ENCODE results near the gene MAGEC3.

Gene MAGEC3, protein sequence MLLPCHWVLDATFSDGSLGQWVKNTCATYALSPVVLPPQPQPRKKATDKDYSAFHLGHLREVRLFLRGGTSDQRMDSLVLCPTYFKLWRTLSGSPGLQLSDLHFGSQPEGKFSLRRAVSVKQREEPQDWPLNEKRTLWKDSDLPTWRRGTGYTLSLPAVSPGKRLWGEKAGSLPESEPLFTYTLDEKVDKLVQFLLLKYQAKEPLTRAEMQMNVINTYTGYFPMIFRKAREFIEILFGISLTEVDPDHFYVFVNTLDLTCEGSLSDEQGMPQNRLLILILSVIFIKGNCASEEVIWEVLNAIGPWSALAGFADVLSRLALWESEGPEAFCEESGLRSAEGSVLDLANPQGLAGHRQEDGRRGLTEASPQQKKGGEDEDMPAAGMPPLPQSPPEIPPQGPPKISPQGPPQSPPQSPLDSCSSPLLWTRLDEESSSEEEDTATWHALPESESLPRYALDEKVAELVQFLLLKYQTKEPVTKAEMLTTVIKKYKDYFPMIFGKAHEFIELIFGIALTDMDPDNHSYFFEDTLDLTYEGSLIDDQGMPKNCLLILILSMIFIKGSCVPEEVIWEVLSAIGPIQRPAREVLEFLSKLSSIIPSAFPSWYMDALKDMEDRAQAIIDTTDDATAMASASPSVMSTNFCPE

DNA sequence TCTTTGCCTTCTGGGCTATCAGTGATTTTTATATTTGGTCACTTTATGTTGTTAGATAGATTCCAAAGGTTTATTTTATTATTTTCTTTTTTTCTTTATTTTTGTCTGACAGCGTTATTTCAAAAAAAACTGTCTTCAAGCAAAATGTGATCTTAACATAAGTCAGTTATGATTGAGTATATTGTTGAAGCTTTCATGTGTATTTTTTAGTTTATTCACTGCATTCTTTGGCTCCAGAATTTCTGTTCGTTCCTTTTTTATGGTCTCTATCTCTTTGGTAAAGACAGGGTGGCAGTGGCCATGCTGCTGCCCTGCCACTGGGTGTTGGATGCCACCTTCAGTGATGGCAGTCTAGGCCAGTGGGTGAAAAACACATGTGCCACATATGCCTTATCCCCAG, at the start of gene MAGEC3:
MAGEC3 (plus strand) TSS at position 301 of the 400 bp plus-strand sequence; CDS start at position 301, 0 bp downstream.
- no peak within 1 kb of the TSS for H3K4me3 ChIP-seq (ENCODE audit: low read depth, low read length)
- TF ChIP-seq CTCF (IDR thresholded peaks at IDR 0.05; ENCODE audit: low read depth, low read length): no peak

GRCh38 chrX:141791856-141792255, 46.3 kb upstream of the MAGEC3 start:
- no peak overlapping the region for H3K4me3 ChIP-seq (ENCODE audit: low read depth, low read length)
- TF ChIP-seq CTCF (IDR thresholded peaks at IDR 0.05; ENCODE audit: low read depth, low read length): no peak

DNA sequence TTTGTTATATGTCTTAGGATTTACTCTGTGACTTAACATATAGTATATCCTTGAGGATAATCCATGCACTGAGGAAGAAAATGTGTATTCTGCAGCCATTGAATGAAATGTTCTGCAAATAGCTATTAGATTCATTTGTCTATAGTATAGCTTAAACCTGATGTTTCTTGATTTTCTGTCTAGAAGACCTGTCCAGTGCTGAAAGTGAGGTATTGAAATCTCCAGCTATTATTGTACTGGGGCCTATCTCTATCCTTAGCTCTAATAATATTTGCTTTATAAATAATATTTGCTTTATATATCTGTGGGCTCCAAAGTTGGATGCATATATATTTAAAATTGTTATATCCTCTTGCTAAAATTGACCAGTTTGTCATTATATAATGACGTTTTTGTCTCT, 26.7 kb upstream of the MAGEC3 start:
- no peak for TF ChIP-seq CTCF (IDR thresholded peaks at IDR 0.05; ENCODE audit: low read depth, low read length)
- H3K4me3 ChIP-seq (ENCODE audit: low read depth, low read length): no peak overlapping the region

- H3K4me3 ChIP-seq (ENCODE audit: low read depth, low read length): no peak overlapping the region
- no peak for TF ChIP-seq CTCF (IDR thresholded peaks at IDR 0.05; ENCODE audit: low read depth, low read length)
Observed at GRCh38 chrX:141814213-141814857, 23.8 kb upstream of the MAGEC3 start.

DNA sequence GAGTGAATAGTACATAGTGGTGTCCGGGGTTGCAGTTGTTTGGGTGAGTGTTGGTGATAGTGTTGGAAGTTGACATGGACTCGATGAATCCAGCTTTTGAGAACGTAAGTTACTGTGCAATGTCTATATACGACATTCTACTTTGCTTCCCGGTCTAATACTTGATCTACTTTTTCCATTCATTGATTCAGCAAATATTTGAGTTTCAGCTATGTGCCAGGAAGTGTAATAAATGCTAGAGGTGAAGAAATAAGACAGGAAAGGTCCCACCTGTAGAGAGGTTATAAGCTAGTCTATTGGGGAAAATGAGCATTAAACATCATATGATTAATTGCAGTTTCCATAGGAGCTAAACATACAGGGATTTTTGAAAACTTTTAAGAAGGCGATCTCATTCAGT, 22.2 kb upstream of the MAGEC3 start:
- TF ChIP-seq CTCF (IDR thresholded peaks at IDR 0.05; ENCODE audit: low read depth, low read length): no peak
- H3K4me3 ChIP-seq (ENCODE audit: low read depth, low read length): no peak overlapping the region

DNA sequence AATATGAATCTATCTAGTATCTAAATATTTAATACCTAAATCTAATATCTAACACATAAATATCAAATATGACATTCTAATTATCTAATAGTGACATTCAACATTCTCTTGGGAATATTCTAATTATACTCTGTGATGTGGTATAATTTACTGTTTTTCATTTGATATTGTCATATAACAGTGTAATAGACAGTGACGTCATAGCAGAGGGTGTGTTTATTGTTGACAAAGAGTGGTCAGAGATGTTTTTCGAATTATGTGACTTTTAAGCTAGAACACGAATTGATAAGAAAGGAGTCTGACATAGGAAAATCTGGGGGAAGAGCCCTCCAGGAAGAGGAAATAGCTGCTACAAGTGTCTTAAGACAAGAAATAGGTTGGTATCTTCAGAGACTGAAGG, 5.9 kb upstream of the MAGEC3 start:
- H3K4me3 ChIP-seq (ENCODE audit: low read depth, low read length): no peak overlapping the region
- no peak for TF ChIP-seq CTCF (IDR thresholded peaks at IDR 0.05; ENCODE audit: low read depth, low read length)

DNA sequence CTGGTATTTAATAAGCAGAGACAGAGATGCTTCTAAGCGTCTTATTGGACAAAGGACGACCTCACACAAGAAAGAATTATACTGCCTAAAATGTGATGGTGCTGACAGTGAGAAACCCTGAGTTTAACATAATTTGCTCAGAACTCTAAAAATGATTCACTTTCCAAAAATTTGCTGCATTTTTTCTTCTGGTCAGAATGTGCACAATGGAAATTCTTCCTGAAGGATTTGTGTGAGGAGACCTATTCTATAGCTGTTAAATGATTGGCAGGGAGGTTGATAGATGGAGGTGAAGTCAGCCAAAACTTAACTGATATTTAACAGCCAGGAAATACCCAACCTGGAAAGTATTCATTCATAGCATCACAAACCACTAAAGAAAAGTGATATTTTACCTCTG, 1.7 kb downstream of the MAGEC3 start:
- TF ChIP-seq CTCF (IDR thresholded peaks at IDR 0.05; ENCODE audit: low read depth, low read length): no peak
- H3K4me3 ChIP-seq (ENCODE audit: low read depth, low read length): no peak overlapping the region
